HepG2 (cell line): ENCODE data around the gene ERO1A. TPM values are rescaled to one million over a fixed set of nuclear protein-coding genes. Genes with fewer than 3 reads are reported as not detected.

Source experiments
- CBX5 ChIP-seq: sonication (generic); formaldehyde crosslinking; IDR thresholded peaks from 2 replicates; pipeline ENCODE4 v1.4.0; 2020; ENCODE audit warnings: missing genetic modification reagents, borderline replicate concordance
- FOXK1 ChIP-seq: sonication (generic); formaldehyde crosslinking; IDR thresholded peaks from 2 replicates; pipeline ENCODE4 v1.4.0; 2020; ENCODE audit warnings: low read depth, missing genetic modification reagents, borderline replicate concordance
- GABPA ChIP-seq, 2 experiments: IDR thresholded peaks; 2 replicates each; pipeline ENCODE4 v1.6.1; 2011 to 2016; ENCODE audit warnings: low read depth in 2 of 2, low read length in 1 of 2, missing biosample characterization in 1 of 2, missing genetic modification characterization in 1 of 2
- GATAD2A ChIP-seq: IDR thresholded peaks from 2 replicates; pipeline ENCODE4 v1.6.1; 2016
- HDAC1 ChIP-seq: sonication (generic); formaldehyde crosslinking; IDR thresholded peaks from 2 replicates; pipeline ENCODE4 v1.5.1; 2020; ENCODE audit warnings: mild to moderate bottlenecking, missing genetic modification reagents
- KDM2A ChIP-seq: sonication (generic); formaldehyde crosslinking; IDR thresholded peaks from 2 replicates; pipeline ENCODE4 v1.4.0; 2020; ENCODE audit warnings: low read depth, missing genetic modification reagents, borderline replicate concordance
- KMT2A ChIP-seq: sonication (generic); formaldehyde crosslinking; IDR thresholded peaks from 2 replicates; pipeline ENCODE4 v1.4.0; 2020; ENCODE audit warnings: missing genetic modification reagents
- MYNN ChIP-seq: sonication (generic); formaldehyde crosslinking; IDR thresholded peaks from 2 replicates; pipeline ENCODE4 v1.4.0; 2020; ENCODE audit warnings: mild to moderate bottlenecking, low read depth, missing genetic modification reagents
- NBN ChIP-seq: fragments of 450-650 bp; conservative IDR thresholded peaks from 2 replicates; pipeline ENCODE4 v1.6.1; 2017
- SP1 ChIP-seq, 2 experiments: fragments of 450-650 bp in 1 of 2; sonication (generic) in 1 of 2; formaldehyde crosslinking in 1 of 2; IDR thresholded peaks; 2 replicates each; pipeline versions ENCODE4 v1.4.0 to v1.6.1; 2016 to 2020; ENCODE audit warnings: missing genetic modification reagents in 1 of 2
- ZGPAT ChIP-seq: IDR thresholded peaks from 2 replicates; pipeline ENCODE4 v1.6.1; 2016; ENCODE audit warnings: mild to moderate bottlenecking
- ZNF264 ChIP-seq: sonication (generic); formaldehyde crosslinking; IDR thresholded peaks from 2 replicates; pipeline ENCODE4 v1.4.0; 2020; ENCODE audit warnings: missing genetic modification reagents
- ZNF30 ChIP-seq: sonication (generic); formaldehyde crosslinking; IDR thresholded peaks from 2 replicates; pipeline ENCODE4 v1.5.0; 2020; ENCODE audit warnings: mild to moderate bottlenecking, missing genetic modification reagents
- ZNF329 ChIP-seq: sonication (generic); formaldehyde crosslinking; IDR thresholded peaks from 2 replicates; pipeline ENCODE4 v1.9.0; 2021; ENCODE audit warnings: low read depth, mild to moderate bottlenecking, missing genetic modification reagents
- ZNF510 ChIP-seq: sonication (generic); formaldehyde crosslinking; IDR thresholded peaks from 2 replicates; pipeline ENCODE4 v1.4.0; 2020; ENCODE audit warnings: low read depth, mild to moderate bottlenecking, missing genetic modification reagents
- ZNF607 ChIP-seq: sonication (generic); formaldehyde crosslinking; IDR thresholded peaks from 2 replicates; pipeline ENCODE4 v1.5.1; 2020; ENCODE audit warnings: missing genetic modification reagents, mild to moderate bottlenecking, borderline replicate concordance
- ZNF770 ChIP-seq: sonication (generic); formaldehyde crosslinking; IDR thresholded peaks from 2 replicates; pipeline ENCODE4 v1.5.0; 2020; ENCODE audit warnings: mild to moderate bottlenecking, missing genetic modification reagents
- polyA plus RNA-seq, 8 experiments: library from polyadenylated mRNA; depleted of rRNA in 3 of 8; stranded (reverse) in 7 of 8; unstranded in 1 of 8; fragments of >200 nt; fragmentation: Illumina TruSeq in 4 of 8; extraction: Trizol in 4 of 8; gene quantifications; 2 replicates each; pipeline versions ENCODE4 v1.2.1 to v1.2.3, GENCODE V29; 2011 to 2016; ENCODE audit warnings: low read depth in 4 of 8, missing spikeins in 1 of 8, mixed read lengths in 1 of 8; ENCODE audit not compliant: insufficient read depth in 1 of 8
- total RNA-seq, 5 experiments: library from RNA; depleted of rRNA; stranded (reverse); fragments of >200 nt; fragmentation: Illumina TruSeq; extraction: Trizol; gene quantifications; 2 replicates each; pipeline ENCODE4 v1.2.3, GENCODE V29; 2016; ENCODE audit warnings: low read depth in 1 of 5
- TF ChIP-seq, protein P1 (sequence below): sonication (generic); formaldehyde crosslinking; IDR thresholded peaks from 2 replicates; pipeline ENCODE4 v1.8.0; 2022; ENCODE audit warnings: mild to moderate bottlenecking, missing genetic modification reagents
- TF ChIP-seq, protein P2 (sequence below): sonication (generic); formaldehyde crosslinking; IDR thresholded peaks from 2 replicates; pipeline ENCODE4 v1.5.1; 2020; ENCODE audit warnings: mild to moderate bottlenecking, missing genetic modification reagents

Gene ERO1A
- total and polyA plus RNA-seq, 2 of the 13 experiments (the other 11 are each of a cell fraction or from before 2014, with no cell fraction given): 60.3 to 137 TPM

- TF ChIP-seq ZNF510 (CRISPR knock-in tag) (no peak), GATAD2A (CRISPR knock-in tag) (peak; percentile 27), GABPA (IDR thresholded peaks at IDR 0.05; ENCODE audit: low read depth, low read length) (peak; percentile 70), GABPA (CRISPR knock-in tag; IDR thresholded peaks at IDR 0.05; ENCODE audit: low read depth) (peak; percentile 91), ZNF329 (CRISPR knock-in tag) (no peak), KMT2A (CRISPR knock-in tag) (peak; percentile 78; the same call in 1 of the 2 replicates), NBN (no peak), SP1 (IDR thresholded peaks at IDR 0.05) (peak; percentile 51; the same call in 1 of the 2 replicates), SP1 (CRISPR knock-in tag; IDR thresholded peaks at IDR 0.05) (peak; percentile 81), ZNF770 (CRISPR knock-in tag) (no peak), CBX5 (0 out of 2 replicates have a peak, but pooled peaks have one; percentile 2), MYNN (no peak), FOXK1 (CRISPR knock-in tag) (no peak; the same call in 1 of the 2 replicates), ZNF607 (CRISPR knock-in tag) (no peak), ZNF30 (CRISPR knock-in tag) (0 out of 2 replicates have a peak, but pooled peaks have one; percentile 48), ZGPAT (CRISPR knock-in tag) (peak; percentile 67), KDM2A (CRISPR knock-in tag) (peak; percentile 65), ZNF264 (CRISPR knock-in tag) (0 out of 2 replicates have a peak, but pooled peaks have one; percentile 45), HDAC1 (CRISPR knock-in tag) (peak; percentile 71)
- TF ChIP-seq, protein P1, sequence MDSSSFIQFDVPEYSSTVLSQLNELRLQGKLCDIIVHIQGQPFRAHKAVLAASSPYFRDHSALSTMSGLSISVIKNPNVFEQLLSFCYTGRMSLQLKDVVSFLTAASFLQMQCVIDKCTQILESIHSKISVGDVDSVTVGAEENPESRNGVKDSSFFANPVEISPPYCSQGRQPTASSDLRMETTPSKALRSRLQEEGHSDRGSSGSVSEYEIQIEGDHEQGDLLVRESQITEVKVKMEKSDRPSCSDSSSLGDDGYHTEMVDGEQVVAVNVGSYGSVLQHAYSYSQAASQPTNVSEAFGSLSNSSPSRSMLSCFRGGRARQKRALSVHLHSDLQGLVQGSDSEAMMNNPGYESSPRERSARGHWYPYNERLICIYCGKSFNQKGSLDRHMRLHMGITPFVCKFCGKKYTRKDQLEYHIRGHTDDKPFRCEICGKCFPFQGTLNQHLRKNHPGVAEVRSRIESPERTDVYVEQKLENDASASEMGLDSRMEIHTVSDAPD (CRISPR knock-in tag): peak; percentile 54; the same call in 1 of the 2 replicates
- TF ChIP-seq, protein P2, sequence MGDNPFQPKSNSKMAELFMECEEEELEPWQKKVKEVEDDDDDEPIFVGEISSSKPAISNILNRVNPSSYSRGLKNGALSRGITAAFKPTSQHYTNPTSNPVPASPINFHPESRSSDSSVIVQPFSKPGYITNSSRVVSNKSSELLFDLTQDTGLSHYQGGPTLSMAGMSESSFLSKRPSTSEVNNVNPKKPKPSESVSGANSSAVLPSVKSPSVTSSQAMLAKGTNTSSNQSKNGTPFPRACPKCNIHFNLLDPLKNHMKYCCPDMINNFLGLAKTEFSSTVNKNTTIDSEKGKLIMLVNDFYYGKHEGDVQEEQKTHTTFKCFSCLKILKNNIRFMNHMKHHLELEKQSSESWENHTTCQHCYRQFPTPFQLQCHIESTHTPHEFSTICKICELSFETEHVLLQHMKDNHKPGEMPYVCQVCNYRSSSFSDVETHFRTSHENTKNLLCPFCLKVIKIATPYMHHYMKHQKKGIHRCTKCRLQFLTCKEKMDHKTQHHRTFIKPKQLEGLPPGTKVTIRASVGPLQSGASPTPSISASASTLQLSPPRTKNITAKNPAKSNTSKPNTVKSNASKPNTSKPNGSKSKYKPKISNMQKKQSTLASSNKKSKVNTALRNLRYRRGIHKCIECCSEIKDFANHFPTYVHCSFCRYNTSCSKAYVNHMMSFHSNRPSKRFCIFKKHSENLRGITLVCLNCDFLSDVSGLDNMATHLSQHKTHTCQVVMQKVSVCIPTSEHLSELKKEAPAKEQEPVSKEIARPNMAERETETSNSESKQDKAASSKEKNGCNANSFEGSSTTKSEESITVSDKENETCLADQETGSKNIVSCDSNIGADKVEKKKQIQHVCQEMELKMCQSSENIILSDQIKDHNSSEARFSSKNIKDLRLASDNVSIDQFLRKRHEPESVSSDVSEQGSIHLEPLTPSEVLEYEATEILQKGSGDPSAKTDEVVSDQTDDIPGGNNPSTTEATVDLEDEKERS (CRISPR knock-in tag): peak; percentile 60; the same call in 1 of the 2 replicates
Measured at GRCh38 chr14:52706724-52707706, 11.7 kb upstream of the ERO1A start, which contains the start of gene PSMC6 (continued).
